G401.6 (cell line): Measurements from ENCODE around the gene NR3C2.
"Not testable (repeated sequence)": the region's sequence is repeated elsewhere in the genome, so short reads cannot be mapped to it uniquely, and the experiment has no call there.

Experiments used
- FAIRE-seq: peaks from 2 replicates; lab custom pipeline; 2012; peaks lifted over from hg19 to GRCh38; lab: Jason Lieb, UNC

The NR3C2 gene

DNA sequence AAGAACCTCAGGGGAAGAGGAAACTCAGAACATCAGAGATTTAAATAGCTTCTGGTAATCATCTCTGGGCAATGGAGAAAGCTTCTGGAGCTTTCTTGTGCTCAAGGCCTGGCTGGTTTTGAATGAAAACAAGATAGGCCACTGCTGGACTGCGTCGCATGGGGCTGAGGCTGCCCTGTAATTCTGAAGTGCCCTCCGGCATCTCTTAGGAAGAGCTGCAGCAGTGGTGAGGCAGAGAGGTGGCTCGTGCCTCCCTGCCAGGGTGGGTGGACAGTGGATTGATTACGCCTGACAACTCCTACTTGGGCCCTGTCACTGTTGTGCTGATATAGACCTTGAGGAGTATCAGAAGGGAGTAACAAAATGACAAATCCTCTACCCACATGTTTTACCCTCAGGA is 279.7 kb downstream of the NR3C2 start:
- no peak for FAIRE-seq

DNA sequence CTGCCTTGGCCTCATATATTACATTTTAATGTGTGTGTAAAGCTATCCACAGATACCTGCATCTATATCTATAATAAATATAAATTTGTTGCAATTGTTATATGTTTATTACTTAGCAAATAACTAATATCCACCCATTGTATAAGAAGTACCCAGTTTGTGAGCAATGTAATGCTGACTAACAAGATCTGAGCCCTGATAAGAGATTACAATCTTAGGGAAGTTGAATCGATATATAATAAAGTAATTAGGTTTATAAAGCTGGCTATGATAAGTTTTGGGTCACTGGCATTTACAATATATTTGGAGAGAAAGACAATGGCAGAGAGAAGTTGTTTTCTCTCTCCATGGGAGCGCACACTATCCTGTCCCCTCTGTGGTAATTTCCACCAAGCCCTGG is 280.6 kb downstream of the NR3C2 start:
- FAIRE-seq, result no peak

DNA sequence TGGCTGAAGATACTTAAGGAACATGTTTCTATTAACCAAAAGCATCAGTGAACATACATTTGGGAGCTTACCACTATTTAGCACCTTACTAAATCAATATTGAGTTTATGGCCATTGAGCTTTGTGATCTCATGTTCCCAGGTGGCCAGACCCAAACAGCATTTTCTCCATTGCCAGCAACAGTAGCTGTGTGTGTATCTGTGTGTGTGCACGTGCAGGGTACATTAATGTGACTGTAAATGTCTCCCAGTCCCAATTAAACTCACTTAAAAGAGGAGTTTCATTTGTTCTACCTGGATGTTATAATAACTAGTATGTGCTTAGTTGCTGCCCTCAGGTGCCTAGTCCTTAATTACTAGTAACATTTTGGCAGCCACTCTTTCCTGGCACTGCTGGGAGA is 282.4 kb downstream of the NR3C2 start:
- no peak for FAIRE-seq

- no peak for FAIRE-seq
Measured at GRCh38 chr4:148154769-148155168, 287.4 kb downstream of the NR3C2 start.

DNA sequence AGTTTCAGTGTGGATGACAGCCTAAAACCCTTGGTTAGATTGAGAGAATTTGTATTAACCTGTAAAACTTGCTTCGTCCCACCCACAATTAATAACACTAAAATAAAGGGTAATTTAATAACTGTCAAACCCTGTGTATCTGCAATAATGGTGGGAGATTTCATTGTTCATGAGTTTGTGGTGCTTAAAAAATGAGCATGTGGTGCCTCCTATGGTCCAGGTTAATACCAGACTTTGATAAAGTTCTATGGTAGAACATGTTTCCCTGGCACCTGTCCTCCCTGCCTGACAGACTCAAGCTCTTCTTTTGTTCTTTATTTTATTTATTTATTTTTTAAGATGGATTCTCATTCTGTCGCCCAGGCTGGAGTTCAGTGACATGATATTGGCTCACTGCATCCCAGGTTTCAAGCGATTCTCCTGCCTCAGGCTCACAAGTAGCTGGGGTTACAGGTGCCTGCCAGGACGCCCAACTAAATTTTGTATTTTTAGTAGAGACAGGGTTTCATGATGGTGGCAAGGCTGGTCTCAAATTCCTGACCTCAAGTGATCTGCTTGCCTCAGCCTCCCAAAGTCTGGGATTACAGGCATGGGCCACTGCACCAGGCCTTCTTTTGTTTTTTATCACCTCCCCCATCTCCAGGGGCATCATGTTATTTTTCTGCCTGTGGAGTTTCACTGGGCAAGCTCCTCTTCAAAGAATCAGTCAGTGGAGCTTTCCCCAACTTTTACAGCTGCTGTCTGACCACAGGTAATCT is 289.2 kb downstream of the NR3C2 start:
- FAIRE-seq, result no peak

- FAIRE-seq, result no peak
Measured at GRCh38 chr4:148151806-148152205, 290.4 kb downstream of the NR3C2 start.

DNA sequence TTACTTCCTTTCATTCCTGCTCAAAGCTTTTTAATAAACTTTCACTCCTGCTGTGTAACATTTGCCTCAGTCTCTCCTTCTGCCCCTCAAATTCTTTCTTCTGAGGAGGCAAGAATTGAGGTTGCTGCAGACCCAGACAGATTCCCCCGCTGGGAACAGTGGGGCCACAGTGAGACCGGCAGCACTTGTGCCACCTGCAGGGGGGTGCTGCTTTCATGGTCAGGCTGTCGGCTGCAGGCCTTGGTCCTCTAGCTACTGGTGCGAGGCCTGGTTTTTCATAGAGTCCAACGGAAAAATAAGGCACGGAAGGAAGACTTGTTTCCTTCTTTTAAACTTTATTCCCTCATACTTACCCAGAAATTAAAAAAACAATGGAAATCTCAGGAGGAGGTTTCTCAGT is 296.7 kb downstream of the NR3C2 start:
- no peak for FAIRE-seq

DNA sequence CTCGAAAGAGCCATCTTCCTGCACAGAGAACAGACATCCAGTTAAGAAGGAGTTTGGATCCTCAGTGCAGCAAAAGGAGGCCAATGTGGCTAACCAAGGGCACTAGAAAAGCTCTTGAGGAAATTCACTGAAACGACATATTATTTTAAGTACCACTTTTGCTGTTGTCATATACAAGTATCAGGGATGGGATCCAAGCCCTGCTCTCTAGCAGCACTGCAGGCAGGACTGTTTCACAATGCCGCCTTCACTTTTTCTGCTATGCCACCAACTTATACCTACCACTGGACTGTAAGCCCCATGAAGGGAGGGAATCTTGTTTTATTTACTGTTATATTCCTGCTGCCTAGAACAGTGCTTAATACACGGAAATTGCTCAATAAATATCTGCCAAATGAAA is 299.0 kb downstream of the NR3C2 start:
- FAIRE-seq, result no peak

- FAIRE-seq, result no peak
Measured at GRCh38 chr4:148141501-148141900, 300.7 kb downstream of the NR3C2 start.

DNA sequence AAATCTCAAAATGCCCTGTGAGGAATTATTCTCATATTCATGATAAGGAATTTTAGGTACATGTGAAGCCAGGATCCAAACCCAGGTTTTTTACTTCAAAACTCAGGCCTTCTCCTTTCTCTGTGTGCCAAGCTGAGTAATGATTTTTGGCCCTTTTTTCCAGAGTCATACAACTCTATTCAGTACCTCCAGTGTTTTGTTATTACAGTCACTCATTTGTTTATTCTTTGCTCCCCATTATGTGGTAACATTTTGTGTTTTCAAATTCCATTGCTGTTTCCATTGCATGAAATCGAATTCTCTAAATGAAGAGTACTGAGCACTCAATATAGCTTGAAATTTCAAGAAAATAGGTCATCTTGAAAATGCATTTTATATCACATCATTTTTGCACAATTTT is 315.4 kb downstream of the NR3C2 start:
- FAIRE-seq, result no peak

DNA sequence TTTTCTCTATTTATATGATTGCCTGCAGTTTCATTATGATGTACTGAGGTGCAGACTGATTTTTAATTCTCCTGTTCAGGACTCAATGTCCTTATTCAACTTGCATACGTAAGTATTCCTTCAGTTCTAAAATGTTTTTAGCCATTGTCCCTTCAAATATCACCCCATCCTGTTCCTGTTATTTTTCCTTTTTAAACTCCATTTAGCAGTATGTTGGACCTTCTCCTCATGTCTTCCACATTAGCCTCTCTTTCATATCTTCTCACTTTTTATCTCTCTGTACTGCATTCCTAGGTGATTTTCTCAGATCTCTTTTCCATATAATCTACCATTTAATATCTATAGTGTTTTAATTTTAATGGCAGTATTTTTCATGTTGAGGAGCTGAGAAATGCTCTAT is 317.7 kb downstream of the NR3C2 start:
- FAIRE-seq, result no peak

DNA sequence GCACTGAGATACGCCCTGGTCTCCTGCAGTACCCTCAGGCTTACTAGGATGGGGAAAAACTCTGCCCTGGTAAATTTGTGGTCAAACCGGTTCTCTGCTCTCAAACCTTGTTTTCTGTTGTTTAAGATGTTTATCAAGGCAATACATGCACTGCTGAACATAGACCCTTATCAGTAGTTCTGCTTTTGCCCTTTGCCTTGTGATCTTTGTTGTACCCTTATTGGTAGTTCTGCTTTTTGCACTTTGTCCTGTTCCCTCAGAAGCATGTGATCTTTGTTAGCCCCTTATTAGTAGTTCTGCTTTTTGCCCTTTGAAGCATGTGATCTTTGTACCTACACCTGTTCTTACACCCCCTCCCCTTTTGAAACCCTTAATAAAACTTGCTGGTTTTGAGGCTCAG is 319.1 kb downstream of the NR3C2 start:
- not testable (repeated sequence) for FAIRE-seq

DNA sequence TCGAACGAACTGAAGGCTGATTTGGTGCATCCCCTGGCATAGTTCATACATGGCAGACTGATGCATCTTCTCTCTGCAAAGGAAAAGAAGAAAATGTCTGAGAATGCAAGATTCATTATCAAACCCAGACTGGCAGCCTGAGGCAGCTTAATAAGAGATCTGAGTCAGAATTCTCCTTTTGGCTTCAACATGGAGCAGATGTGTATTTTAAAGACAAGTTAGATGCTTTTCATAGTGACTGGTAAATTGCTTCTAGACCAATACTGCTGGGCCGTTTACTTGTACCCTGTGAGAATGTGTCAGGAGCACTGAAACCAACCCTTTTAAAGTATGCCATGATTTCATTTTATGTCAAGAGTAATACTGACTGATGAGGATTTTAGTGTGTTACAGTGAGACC is 322.0 kb downstream of the NR3C2 start:
- FAIRE-seq, result no peak

DNA sequence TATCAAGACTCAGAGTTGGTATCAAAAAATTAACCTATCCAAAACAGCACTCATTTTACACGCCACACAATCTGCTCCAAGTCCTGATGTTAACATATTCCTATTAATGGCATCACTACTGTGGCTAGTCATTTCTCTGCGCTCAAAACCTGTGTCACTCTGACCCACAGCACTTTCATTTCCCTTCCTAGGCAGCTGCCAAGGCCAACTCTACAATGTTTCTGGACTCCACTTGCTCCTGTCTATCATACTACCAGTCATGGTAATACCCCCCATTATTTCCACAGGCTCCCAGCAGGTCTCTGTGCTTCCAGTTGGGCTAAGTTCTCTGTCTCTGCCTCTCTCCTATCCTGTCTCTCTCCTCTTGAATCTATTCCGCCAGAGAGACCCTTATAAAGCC is 323.6 kb downstream of the NR3C2 start:
- FAIRE-seq, result no peak

DNA sequence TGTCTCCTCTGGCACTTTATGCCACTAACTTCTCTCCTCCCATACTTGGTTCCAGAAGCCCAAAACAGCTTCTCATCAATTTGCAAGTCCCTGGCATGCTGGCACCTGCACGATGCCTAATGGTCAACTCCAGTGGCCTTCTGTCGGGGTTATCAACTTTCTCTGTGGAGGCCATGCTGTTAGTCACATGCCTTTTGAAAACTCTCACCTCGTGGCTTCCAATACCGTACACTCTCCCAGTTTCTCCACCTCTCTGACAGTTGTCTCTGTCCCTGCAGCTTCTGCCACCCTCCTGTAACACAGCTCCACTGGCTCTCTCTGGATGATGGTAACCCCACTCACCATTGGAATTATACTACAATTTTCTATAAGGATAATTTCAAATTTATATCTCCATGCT is 324.0 kb downstream of the NR3C2 start:
- no peak for FAIRE-seq

GRCh38 chr4:148116969-148117368 is 325.2 kb downstream of the NR3C2 start:
- FAIRE-seq, result no peak

GRCh38 chr4:148116264-148116663 is 325.9 kb downstream of the NR3C2 start:
- FAIRE-seq, result no peak

GRCh38 chr4:148114436-148114835 is 327.8 kb downstream of the NR3C2 start:
- FAIRE-seq, result no peak

DNA sequence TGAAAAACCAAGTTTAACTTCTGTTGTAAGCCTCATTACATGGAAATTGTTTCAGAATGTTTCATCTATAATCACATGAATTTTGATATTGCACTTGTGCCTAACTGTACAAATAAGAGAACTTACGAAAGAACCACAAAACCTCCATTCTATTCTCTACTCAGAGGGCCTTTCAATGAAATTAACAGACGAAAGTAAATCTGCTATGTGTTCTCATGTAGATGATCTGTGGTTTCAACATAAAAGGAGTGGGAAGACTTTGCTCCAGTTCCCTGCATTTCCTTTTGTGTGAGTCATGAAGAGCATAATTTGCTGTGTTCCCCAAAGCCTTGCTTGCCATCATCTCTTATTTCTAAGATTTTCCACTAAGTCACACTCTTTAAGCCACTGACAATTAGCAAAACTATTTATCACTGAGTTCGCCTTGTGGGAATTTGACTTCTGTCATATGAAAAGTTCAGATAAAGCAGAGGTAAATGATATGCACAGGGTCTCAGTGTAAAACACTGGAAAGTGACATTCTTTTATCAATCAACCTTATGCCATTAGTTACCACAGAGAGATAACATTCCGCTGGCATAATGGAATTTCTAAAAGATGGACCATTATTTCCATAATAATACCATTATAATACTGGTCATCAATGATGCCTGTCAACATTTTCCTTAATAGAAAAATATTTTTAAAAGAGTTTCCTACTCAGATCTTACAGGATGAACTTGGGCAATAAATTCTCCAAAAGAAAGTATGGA is 329.8 kb downstream of the NR3C2 start:
- no peak for FAIRE-seq

- FAIRE-seq, result no peak
Measured at GRCh38 chr4:148110169-148110568, 332.0 kb downstream of the NR3C2 start.

DNA sequence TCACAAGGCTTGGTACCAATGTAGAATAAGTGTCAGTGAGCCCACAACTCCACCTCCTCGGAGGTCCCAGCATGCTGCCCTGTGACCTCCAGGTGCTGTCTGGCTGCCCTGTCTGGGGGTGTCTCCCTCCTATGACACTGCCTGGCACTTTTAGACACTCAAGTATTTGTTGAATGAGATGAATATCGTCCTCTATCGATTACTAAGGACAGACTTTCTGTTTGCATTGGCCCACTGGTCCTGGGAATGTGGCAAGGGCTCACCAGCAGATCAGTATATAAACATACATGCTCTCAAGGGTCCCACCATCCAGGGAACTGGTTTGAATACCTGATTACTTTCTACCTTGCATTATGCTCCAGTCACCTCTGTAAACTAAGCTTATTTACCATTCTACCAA is 333.0 kb downstream of the NR3C2 start:
- no peak for FAIRE-seq

DNA sequence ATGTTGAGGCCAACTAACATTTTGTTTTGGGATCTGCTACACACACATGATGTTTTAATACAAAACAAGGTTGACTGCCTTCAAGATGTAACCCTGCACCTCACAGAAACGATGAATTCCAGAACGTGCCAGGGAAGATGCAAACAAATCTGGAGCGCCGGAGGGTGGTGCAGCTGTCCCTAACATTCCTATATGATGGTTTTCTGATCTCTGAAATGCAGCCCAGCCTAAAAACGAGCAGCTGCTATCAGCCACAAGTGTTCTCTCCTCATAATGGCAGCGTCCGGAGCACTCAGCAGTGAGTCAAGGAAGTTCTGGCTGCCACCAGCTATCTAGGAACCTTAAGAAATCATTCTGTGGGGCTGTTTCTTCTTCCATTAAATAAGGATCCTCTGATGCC is 333.4 kb downstream of the NR3C2 start:
- no peak for FAIRE-seq

- FAIRE-seq, result no peak
Measured at GRCh38 chr4:148103597-148104355, 338.4 kb downstream of the NR3C2 start.
